ENCODE results near the gene CNKSR3. TPM values are rescaled to one million over a fixed set of nuclear protein-coding genes. Genes with fewer than 3 reads are reported as not detected.

The CNKSR3 gene
- polyA plus RNA-seq, 1 experiment, result 5.2 TPM

GRCh38 chr6:154360476-154360875, 150.0 kb downstream of the CNKSR3 start:
- CTCF ChIA-PET, result interaction anchor here (1.8 kb wide), 1 partner anchor 10 kb away, joined by 11 read pairs; no protein-coding TSS in a partner anchor
- POLR2A ChIA-PET, result no interaction called here
- no peaks in the 10 kb centered on the region for H3K27me3 ChIP-seq (ENCODE audit: control insufficient read depth, insufficient read depth, low read length)
- H3K4me3 ChIP-seq (ENCODE audit: low read depth, low read length), result no peak overlapping the region
- DNase-seq (ENCODE audit: low read depth), result no peak
- TF ChIP-seq, protein P1, sequence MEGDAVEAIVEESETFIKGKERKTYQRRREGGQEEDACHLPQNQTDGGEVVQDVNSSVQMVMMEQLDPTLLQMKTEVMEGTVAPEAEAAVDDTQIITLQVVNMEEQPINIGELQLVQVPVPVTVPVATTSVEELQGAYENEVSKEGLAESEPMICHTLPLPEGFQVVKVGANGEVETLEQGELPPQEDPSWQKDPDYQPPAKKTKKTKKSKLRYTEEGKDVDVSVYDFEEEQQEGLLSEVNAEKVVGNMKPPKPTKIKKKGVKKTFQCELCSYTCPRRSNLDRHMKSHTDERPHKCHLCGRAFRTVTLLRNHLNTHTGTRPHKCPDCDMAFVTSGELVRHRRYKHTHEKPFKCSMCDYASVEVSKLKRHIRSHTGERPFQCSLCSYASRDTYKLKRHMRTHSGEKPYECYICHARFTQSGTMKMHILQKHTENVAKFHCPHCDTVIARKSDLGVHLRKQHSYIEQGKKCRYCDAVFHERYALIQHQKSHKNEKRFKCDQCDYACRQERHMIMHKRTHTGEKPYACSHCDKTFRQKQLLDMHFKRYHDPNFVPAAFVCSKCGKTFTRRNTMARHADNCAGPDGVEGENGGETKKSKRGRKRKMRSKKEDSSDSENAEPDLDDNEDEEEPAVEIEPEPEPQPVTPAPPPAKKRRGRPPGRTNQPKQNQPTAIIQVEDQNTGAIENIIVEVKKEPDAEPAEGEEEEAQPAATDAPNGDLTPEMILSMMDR (IDR thresholded peaks at IDR 0.05; ENCODE audit: insufficient read depth, low read depth, low read length), result no peak
- no peaks in the 10 kb centered on the region for H3K36me3 ChIP-seq (ENCODE audit: control insufficient read depth, insufficient read depth, low read length)

GRCh38 chr6:154359679-154360078, 150.8 kb downstream of the CNKSR3 start:
- no peak overlapping the region for H3K4me3 ChIP-seq (ENCODE audit: low read depth, low read length)
- TF ChIP-seq, protein P1 (IDR thresholded peaks at IDR 0.05; ENCODE audit: insufficient read depth, low read depth, low read length), result no peak
- no peak for DNase-seq (ENCODE audit: low read depth)
- ChIA-PET CTCF (no interaction called here), POLR2A (no interaction called here)
- no peaks in the 10 kb centered on the region for H3K36me3 ChIP-seq (ENCODE audit: control insufficient read depth, insufficient read depth, low read length)
- H3K27me3 ChIP-seq (ENCODE audit: control insufficient read depth, insufficient read depth, low read length), result no peaks in the 10 kb centered on the region

- POLR2A ChIA-PET, result no interaction called here
- CTCF ChIA-PET, result no interaction called here
Measured at GRCh38 chr6:154359161-154359574, 151.3 kb downstream of the CNKSR3 start.

GRCh38 chr6:154358019-154358545, 152.4 kb downstream of the CNKSR3 start:
- DNase-seq (ENCODE audit: low read depth), result no peak
- TF ChIP-seq, protein P1 (IDR thresholded peaks at IDR 0.05; ENCODE audit: insufficient read depth, low read depth, low read length), result no peak
- CTCF ChIA-PET, result no interaction called here
- POLR2A ChIA-PET, result no interaction called here
- Histone ChIP-seq H3K36me3 (ENCODE audit: control insufficient read depth, insufficient read depth, low read length) (no peaks in the 10 kb centered on the region), H3K4me3 (ENCODE audit: low read depth, low read length) (no peak overlapping the region), H3K27me3 (ENCODE audit: control insufficient read depth, insufficient read depth, low read length) (no peaks in the 10 kb centered on the region)

More at GRCh38 chr6:154359161-154359574, 151.3 kb downstream of the CNKSR3 start:
- Histone ChIP-seq H3K27me3 (ENCODE audit: control insufficient read depth, insufficient read depth, low read length) (no peaks in the 10 kb centered on the region), H3K4me3 (ENCODE audit: low read depth, low read length) (no peak overlapping the region), H3K36me3 (ENCODE audit: control insufficient read depth, insufficient read depth, low read length) (no peaks in the 10 kb centered on the region)
- TF ChIP-seq, protein P1 (IDR thresholded peaks at IDR 0.05; ENCODE audit: insufficient read depth, low read depth, low read length), result no peak
- DNase-seq (ENCODE audit: low read depth), result no peak

DNA sequence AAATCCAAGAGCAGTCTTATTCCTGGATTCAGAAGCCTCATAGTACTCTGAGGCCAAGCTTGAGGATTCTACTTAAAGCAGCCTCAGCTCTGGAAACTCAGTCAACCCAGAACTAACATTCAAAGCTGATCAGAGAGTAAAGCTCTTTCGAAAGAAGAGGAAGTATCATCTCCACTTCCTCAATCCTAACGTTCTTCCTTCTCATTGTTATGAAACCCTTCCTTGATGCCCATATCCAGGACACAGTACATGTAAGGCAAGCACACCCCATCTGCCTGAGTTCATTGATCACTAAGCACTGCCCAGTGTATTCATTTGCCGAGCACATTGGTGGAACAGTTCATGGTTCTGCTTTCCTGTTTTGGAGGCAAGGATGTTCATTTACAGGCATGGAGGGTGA, 153.8 kb downstream of the CNKSR3 start, which contains the start of gene IPCEF1:
IPCEF1 (minus strand) TSS at position 114 of the 400 bp plus-strand sequence. CDS start 90,856 bp downstream, outside the sequence.
- POLR2A ChIA-PET, result interaction anchor here (0.6 kb wide), 1 partner anchor 38 kb away, joined by 4 read pairs; no protein-coding TSS in a partner anchor
- Histone ChIP-seq H3K4me3 (ENCODE audit: low read depth, low read length) (no peak within 1 kb of the TSS), H3K27me3 (ENCODE audit: control insufficient read depth, insufficient read depth, low read length) (no peaks in the 10 kb centered on the region), H3K36me3 (ENCODE audit: control insufficient read depth, insufficient read depth, low read length) (no peaks in the 10 kb centered on the region)
- CTCF ChIA-PET, result no interaction called here
- TF ChIP-seq, protein P1 (IDR thresholded peaks at IDR 0.05; ENCODE audit: insufficient read depth, low read depth, low read length), result no peak
- no peak for DNase-seq (ENCODE audit: low read depth)

Data from BJ (cell line).